GM23338 (cell line): ENCODE results near the gene SEH1L. TPM values are rescaled to one million over a fixed set of nuclear protein-coding genes. Genes with fewer than 3 reads are reported as not detected.

ENCODE experiments used
- ATAC-seq: fragments of 200-7000 bp; cut with Tn5 transposase; 3 replicates; pipeline ENCODE4 v1.9.1; 2020
- DNase-seq: peaks from one replicate; pipeline ENCODE4 v3.0.0-alpha.2; 2015; ENCODE audit warnings: low spot score
- H2AFZ ChIP-seq: fragments of 200-600 bp; sonication (generic); 2 replicates; pipeline ENCODE4 v1.8.0; 2016; ENCODE audit warnings: antibody characterized with exemption, mild to moderate bottlenecking, moderate library complexity
- H3F3A ChIP-seq: fragments of 200-600 bp; sonication (generic); replicated peaks from 2 replicates; pipeline ENCODE4 v1.8.0; 2017; ENCODE audit warnings: antibody characterized with exemption, mixed run types, low read depth
- H3K27ac ChIP-seq: fragments of 200-600 bp; sonication (generic); 2 replicates; pipeline ENCODE4 v1.6.1; 2016; ENCODE audit warnings: low read depth
- H3K27me3 ChIP-seq: fragments of 200-600 bp; sonication (generic); 2 replicates; pipeline ENCODE4 v1.8.0; 2016; ENCODE audit warnings: mild to moderate bottlenecking, mixed run types, moderate library complexity; ENCODE audit not compliant: insufficient read depth
- H3K36me3 ChIP-seq: fragments of 200-600 bp; sonication (generic); 2 replicates; pipeline ENCODE4 v1.8.0; 2016; ENCODE audit warnings: mild to moderate bottlenecking; ENCODE audit not compliant: insufficient read depth
- H3K4me1 ChIP-seq: fragments of 200-600 bp; sonication (generic); 2 replicates; pipeline ENCODE4 v1.8.0; 2016; ENCODE audit warnings: mild to moderate bottlenecking, moderate library complexity; ENCODE audit not compliant: insufficient read depth
- H3K4me2 ChIP-seq: fragments of 200-600 bp; sonication (generic); 2 replicates; pipeline ENCODE4 v1.7.1; 2017; ENCODE audit warnings: mixed run types
- H3K4me3 ChIP-seq: fragments of 200-600 bp; sonication (generic); 2 replicates; pipeline ENCODE4 v1.6.1; 2016; ENCODE audit warnings: mixed run types
- H3K79me2 ChIP-seq: fragments of 200-600 bp; sonication (generic); replicated peaks from 2 replicates; pipeline ENCODE4 v1.8.0; 2017; ENCODE audit warnings: mild to moderate bottlenecking; ENCODE audit not compliant: insufficient read depth
- H3K9me2 ChIP-seq: fragments of 200-600 bp; sonication (generic); 2 replicates; pipeline ENCODE4 v1.8.0; 2017; ENCODE audit not compliant: insufficient read depth
- H4K20me1 ChIP-seq: fragments of 200-600 bp; sonication (generic); replicated peaks from 2 replicates; pipeline ENCODE4 v1.8.0; 2017; ENCODE audit warnings: mild to moderate bottlenecking; ENCODE audit not compliant: insufficient read depth
- H3K27ac Mint-ChIP-seq: 2 replicates; pipeline ENCODE4 v1.8.0; 2020; ENCODE audit warnings: inconsistent platforms, mild to moderate bottlenecking, moderate library complexity, mixed read lengths
- H3K27me3 Mint-ChIP-seq: 3 replicates; pipeline ENCODE4 v1.8.0; 2022; ENCODE audit warnings: low read depth, mild to moderate bottlenecking, moderate library complexity, mixed read lengths, inconsistent platforms; ENCODE audit not compliant: insufficient read depth, poor library complexity
- H3K36me3 Mint-ChIP-seq: 3 replicates; pipeline ENCODE4 v1.8.0; 2021; ENCODE audit warnings: low read depth, mild to moderate bottlenecking, inconsistent platforms, moderate library complexity, mixed read lengths
- H3K4me1 Mint-ChIP-seq: 3 replicates; pipeline ENCODE4 v1.8.0; 2020; ENCODE audit warnings: mild to moderate bottlenecking, inconsistent platforms, mixed read lengths
- H3K4me3 Mint-ChIP-seq: 3 replicates; pipeline ENCODE4 v1.8.0; 2021; ENCODE audit warnings: moderate library complexity, mild to moderate bottlenecking, inconsistent platforms, mixed read lengths
- H3K9me3 Mint-ChIP-seq: 3 replicates; pipeline ENCODE4 v1.8.0; 2020; ENCODE audit warnings: moderate library complexity, mild to moderate bottlenecking, inconsistent platforms, mixed read lengths
- ETS1 ChIP-seq: IDR thresholded peaks from 2 replicates; pipeline ENCODE4 v1.6.1; 2016; ENCODE audit warnings: antibody characterized with exemption
- EZH2 ChIP-seq: fragments of 200-600 bp; sonication (generic); IDR thresholded peaks from one replicate; pipeline ENCODE4 v1.8.0; 2017; ENCODE audit warnings: antibody characterized with exemption, mild to moderate bottlenecking, low read depth; ENCODE audit not compliant: unreplicated experiment
- POLR2AphosphoS5 ChIP-seq: IDR thresholded peaks from 2 replicates; pipeline ENCODE4 v1.6.1; 2016; ENCODE audit warnings: antibody characterized with exemption, low read depth
- STAT1 ChIP-seq: IDR thresholded peaks from one replicate; pipeline ENCODE4 v1.6.1; 2016; ENCODE audit warnings: antibody characterized with exemption; ENCODE audit not compliant: unreplicated experiment
- ZNF114 ChIP-seq: fragments of 250-450 bp; sonication (Bioruptor Pico); IDR thresholded peaks from 2 replicates; pipeline ENCODE4 v1.5.0; 2020; ENCODE audit warnings: mild to moderate bottlenecking, moderate library complexity
- polyA plus RNA-seq: library from polyadenylated mRNA; unstranded; fragments of >200 nt; fragmentation: Nextera tagmentation; extraction: Ambion mirVana; gene quantifications from 2 replicates; pipeline ENCODE4 v1.2.1, GENCODE V29; 2016
- total RNA-seq: library from RNA; depleted of rRNA; stranded (reverse); fragments of >200 nt; shearing (Covaris generic); gene quantifications from 2 replicates; pipeline ENCODE4 v1.2.3, GENCODE V29; 2014
- TF ChIP-seq, protein P1 (sequence below): fragments of 250-450 bp; sonication (Bioruptor Pico); IDR thresholded peaks from 2 replicates; pipeline ENCODE4 v1.5.0; 2020; ENCODE audit warnings: mild to moderate bottlenecking, moderate library complexity
- TF ChIP-seq, protein P2 (sequence below), 2 experiments: fragments of 200-600 bp in 1 of 2; sonication (generic) in 1 of 2; conservative IDR thresholded peaks; 2 replicates each; pipeline versions ENCODE4 v1.5.1 to v1.6.1; 2016 to 2017; ENCODE audit warnings: antibody characterized with exemption in 2 of 2, low read depth in 2 of 2, mild to moderate bottlenecking in 2 of 2, moderate library complexity in 1 of 2

SEH1L gene
- total and polyA plus RNA-seq, 2 experiments from 2014 or later = 46.9 to 72.0 TPM

GRCh38 chr18:12921178-12921577 lies 26.6 kb upstream of the SEH1L start (continued):
- TF ChIP-seq, protein P1, sequence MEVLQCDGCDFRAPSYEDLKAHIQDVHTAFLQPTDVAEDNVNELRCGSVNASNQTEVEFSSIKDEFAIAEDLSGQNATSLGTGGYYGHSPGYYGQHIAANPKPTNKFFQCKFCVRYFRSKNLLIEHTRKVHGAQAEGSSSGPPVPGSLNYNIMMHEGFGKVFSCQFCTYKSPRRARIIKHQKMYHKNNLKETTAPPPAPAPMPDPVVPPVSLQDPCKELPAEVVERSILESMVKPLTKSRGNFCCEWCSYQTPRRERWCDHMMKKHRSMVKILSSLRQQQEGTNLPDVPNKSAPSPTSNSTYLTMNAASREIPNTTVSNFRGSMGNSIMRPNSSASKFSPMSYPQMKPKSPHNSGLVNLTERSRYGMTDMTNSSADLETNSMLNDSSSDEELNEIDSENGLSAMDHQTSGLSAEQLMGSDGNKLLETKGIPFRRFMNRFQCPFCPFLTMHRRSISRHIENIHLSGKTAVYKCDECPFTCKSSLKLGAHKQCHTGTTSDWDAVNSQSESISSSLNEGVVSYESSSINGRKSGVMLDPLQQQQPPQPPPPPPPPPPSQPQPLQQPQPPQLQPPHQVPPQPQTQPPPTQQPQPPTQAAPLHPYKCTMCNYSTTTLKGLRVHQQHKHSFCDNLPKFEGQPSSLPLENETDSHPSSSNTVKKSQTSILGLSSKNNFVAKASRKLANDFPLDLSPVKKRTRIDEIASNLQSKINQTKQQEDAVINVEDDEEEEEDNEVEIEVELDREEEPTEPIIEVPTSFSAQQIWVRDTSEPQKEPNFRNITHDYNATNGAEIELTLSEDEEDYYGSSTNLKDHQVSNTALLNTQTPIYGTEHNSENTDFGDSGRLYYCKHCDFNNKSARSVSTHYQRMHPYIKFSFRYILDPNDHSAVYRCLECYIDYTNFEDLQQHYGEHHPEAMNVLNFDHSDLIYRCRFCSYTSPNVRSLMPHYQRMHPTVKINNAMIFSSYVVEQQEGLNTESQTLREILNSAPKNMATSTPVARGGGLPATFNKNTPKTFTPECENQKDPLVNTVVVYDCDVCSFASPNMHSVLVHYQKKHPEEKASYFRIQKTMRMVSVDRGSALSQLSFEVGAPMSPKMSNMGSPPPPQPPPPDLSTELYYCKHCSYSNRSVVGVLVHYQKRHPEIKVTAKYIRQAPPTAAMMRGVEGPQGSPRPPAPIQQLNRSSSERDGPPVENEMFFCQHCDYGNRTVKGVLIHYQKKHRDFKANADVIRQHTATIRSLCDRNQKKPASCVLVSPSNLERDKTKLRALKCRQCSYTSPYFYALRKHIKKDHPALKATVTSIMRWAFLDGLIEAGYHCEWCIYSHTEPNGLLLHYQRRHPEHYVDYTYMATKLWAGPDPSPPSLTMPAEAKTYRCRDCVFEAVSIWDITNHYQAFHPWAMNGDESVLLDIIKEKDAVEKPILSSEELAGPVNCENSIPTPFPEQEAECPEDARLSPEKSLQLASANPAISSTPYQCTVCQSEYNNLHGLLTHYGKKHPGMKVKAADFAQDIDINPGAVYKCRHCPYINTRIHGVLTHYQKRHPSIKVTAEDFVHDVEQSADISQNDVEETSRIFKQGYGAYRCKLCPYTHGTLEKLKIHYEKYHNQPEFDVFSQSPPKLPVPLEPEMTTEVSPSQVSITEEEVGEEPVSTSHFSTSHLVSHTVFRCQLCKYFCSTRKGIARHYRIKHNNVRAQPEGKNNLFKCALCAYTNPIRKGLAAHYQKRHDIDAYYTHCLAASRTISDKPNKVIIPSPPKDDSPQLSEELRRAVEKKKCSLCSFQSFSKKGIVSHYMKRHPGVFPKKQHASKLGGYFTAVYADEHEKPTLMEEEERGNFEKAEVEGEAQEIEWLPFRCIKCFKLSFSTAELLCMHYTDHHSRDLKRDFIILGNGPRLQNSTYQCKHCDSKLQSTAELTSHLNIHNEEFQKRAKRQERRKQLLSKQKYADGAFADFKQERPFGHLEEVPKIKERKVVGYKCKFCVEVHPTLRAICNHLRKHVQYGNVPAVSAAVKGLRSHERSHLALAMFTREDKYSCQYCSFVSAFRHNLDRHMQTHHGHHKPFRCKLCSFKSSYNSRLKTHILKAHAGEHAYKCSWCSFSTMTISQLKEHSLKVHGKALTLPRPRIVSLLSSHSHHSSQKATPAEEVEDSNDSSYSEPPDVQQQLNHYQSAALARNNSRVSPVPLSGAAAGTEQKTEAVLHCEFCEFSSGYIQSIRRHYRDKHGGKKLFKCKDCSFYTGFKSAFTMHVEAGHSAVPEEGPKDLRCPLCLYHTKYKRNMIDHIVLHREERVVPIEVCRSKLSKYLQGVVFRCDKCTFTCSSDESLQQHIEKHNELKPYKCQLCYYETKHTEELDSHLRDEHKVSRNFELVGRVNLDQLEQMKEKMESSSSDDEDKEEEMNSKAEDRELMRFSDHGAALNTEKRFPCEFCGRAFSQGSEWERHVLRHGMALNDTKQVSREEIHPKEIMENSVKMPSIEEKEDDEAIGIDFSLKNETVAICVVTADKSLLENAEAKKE (CRISPR knock-in tag) = no peak

DNA sequence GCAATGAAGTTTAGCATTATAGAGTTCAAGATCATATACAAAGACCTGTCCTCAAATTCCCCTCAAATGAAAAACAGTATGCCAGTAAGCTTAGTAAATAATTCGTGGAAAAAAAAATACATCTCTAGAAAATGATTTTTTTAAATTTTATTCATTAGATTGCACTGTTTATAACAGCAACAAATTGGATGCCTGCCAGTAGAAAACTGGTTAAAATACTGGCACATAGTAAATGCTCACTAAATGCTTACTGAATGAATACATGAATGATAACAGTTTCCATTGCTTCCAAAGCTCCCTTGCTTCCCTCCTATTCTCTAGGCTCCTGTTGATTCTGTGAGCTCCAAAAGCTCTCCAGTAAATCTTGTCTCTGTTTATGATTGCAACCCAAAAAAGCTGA lies 25.5 kb upstream of the SEH1L start:
- H3K9me2 ChIP-seq = no peaks in the 10 kb centered on the region
- Mint-ChIP-seq H3K27ac (no peak overlapping the region), H3K4me1 (no peaks in the 10 kb centered on the region; the same call in 2 of the 3 replicates), H3K36me3 (no peaks in the 10 kb centered on the region), H3K4me3 (no peak overlapping the region), H3K9me3 (no peaks in the 10 kb centered on the region), H3K27me3 (no peaks in the 10 kb centered on the region)
- no peaks in the 10 kb centered on the region for H3F3A ChIP-seq
- no peaks in the 10 kb centered on the region for H3K36me3 ChIP-seq
- H3K79me2 ChIP-seq = no peaks in the 10 kb centered on the region
- ATAC-seq (no peak), DNase-seq (no peak)
- no peak overlapping the region for H3K4me3 ChIP-seq
- H3K4me2 ChIP-seq = no peak overlapping the region
- no peaks in the 10 kb centered on the region for H4K20me1 ChIP-seq
- no peak overlapping the region for H3K27ac ChIP-seq
- no peak overlapping the region for H2AFZ ChIP-seq
- no peaks in the 10 kb centered on the region for H3K4me1 ChIP-seq
- H3K27me3 ChIP-seq = no peaks in the 10 kb centered on the region
- TF ChIP-seq ETS1 = no peak
- TF ChIP-seq EZH2 = no peak
- TF ChIP-seq, protein P1 (CRISPR knock-in tag) = no peak
- no peak for TF ChIP-seq ZNF114 (CRISPR knock-in tag)
- no peak for TF ChIP-seq STAT1
- no peak for TF ChIP-seq POLR2AphosphoS5
- TF ChIP-seq, protein P2, sequence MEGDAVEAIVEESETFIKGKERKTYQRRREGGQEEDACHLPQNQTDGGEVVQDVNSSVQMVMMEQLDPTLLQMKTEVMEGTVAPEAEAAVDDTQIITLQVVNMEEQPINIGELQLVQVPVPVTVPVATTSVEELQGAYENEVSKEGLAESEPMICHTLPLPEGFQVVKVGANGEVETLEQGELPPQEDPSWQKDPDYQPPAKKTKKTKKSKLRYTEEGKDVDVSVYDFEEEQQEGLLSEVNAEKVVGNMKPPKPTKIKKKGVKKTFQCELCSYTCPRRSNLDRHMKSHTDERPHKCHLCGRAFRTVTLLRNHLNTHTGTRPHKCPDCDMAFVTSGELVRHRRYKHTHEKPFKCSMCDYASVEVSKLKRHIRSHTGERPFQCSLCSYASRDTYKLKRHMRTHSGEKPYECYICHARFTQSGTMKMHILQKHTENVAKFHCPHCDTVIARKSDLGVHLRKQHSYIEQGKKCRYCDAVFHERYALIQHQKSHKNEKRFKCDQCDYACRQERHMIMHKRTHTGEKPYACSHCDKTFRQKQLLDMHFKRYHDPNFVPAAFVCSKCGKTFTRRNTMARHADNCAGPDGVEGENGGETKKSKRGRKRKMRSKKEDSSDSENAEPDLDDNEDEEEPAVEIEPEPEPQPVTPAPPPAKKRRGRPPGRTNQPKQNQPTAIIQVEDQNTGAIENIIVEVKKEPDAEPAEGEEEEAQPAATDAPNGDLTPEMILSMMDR (conservative IDR thresholded peaks at IDR 0.05; ENCODE audit: low read depth in 2 of 2) = no peak
